Stimulated activated CD4-positive, alpha-beta T cell treated with anti-CD3 and anti-CD28 coated beads, Interleukin-4, amount 100 ng/mL, for 4 hours (primary cell): ENCODE results near the gene DCC.
"Not testable (repeated sequence)": the region's sequence is repeated elsewhere in the genome, so short reads cannot be mapped to it uniquely, and the experiment has no call there.

ENCODE experiments used
- DNase-seq, 2 experiments: peaks; one replicate each; pipeline ENCODE4 v3.0.0-alpha.2; 2020

Gene DCC

DNA sequence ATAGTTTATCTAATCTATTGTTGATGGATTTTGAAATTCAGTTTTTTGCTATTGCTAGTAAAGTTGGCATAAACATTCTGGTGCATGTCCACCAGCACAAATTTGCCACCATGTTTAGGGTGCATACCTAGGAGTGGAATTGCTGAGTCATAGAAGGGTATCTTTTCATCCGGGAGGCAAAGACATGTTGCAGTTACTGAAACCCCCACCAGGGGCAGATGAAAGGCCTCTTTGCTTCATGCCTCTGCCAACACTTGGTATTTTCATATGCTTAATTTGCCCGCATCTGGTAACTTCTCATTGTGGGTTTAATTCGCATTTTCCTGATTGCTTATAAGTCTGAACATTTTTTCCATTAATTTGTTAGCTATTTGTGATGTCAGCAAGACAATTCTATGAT is 8.2 kb downstream of the DCC start:
- no peak for DNase-seq

GRCh38 chr18:52349498-52349897 is 9.5 kb downstream of the DCC start:
- no peak for DNase-seq

DNA sequence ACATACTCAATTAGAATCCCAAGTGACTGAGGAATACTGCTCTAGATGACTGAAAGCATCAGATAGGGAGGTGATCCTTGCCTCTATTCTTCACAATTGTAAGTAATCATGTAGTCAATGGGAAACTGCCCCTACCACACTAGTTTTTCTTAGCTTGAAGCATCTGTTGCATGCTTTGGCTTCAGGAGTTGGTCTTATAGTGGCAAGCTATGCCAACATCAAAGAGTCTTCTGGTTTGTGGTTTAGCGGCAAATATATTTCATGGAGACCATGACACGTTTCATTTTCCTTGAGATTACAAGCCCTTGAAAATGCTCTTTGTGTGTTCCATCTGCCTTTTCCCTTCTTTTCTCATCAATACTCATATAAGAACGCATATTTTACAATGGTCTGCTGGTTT is 12.9 kb downstream of the DCC start:
- DNase-seq, result no peak

DNA sequence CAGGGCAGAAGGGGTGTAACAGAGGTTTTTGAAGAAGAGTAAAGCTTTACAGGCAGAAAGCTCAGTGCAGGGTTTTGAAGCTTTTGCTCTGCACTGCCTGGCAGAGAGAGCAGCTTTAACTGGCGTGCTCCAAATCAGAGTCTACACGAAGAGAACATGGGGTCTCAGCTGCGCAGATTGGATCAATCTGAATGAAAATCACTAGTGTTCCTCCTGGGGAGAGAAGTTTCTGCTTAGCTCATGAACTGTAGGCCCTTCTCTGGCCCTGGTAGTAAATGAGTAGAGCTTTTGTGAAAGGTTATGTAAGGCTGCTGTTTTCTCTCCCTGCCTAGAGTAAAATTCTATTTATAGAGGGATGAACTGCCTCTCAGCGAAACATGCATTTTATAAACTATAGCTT is 13.6 kb downstream of the DCC start:
- DNase-seq, result no peak

DNA sequence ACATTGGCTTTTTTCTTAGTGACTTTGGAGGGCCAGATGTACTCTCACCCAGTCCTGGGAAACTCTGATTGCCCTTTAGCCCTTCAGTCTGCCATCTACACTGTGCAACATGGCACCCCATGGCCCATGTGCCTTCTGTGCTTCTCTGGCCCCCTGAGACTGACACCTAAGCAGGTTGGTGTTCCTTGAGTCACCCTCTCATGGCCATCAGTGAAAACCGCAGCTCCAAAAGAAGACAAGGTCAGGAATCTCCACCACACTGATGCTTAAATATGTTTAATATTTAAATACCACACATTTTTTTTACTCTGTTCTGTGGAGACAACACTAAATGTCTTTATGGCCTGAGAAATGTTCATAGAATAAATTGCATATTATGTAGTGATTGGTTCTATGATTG is 23.9 kb downstream of the DCC start:
- DNase-seq, result no peak

- DNase-seq, result not testable (repeated sequence)
These were observed 26.9 kb downstream of the DCC start for GRCh38 chr18:52366851-52367250.

GRCh38 chr18:52367953-52368742 is 28.2 kb downstream of the DCC start:
- DNase-seq, result no peak

DNA sequence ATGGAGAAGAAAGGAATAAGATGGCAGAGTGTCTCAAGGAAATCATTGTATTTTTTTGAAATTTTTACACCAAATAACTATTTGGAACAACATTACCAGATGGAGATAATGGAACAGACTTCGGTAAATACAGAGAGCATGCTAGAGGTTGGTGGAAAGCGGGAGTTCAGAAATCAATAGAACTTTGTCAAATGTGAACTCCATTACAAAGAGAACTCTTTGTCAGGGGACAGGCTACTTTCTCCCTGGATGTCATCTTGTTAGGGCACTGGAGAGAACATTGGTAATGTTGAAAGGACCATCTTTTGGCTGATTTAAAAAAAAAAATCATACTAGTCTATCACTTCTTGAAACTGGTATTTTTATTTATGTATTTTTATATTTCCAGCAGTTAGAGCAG is 30.8 kb downstream of the DCC start:
- DNase-seq, result no peak

- DNase-seq, result no peak
These were observed 36.1 kb downstream of the DCC start for GRCh38 chr18:52376104-52376503.

DNA sequence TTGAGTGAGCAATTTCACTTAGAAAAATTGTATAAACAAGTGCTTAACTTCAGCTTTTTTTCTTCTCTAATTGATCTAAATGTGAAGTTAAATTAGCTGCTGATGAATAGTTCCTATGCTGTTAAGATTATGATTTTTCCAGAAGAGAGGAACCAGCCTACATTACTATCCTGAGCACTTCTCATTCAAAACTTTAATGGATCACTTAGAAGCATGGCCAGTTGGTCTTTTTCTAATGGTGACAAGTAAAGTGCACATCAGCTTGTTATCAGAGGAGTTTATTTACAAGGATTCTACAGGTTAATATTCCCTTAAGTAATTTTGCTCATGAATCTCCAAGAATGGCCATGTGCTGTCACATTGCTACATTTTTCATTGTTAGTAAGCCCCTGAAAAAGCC is 37.1 kb downstream of the DCC start:
- no peak for DNase-seq

GRCh38 chr18:52386306-52386705 is 46.3 kb downstream of the DCC start:
- no peak for DNase-seq

GRCh38 chr18:52387175-52387574 is 47.2 kb downstream of the DCC start:
- no peak for DNase-seq

- DNase-seq, result no peak
These were observed 52.0 kb downstream of the DCC start for GRCh38 chr18:52391810-52392559.

GRCh38 chr18:52394602-52395001 is 54.6 kb downstream of the DCC start:
- DNase-seq, result no peak

DNA sequence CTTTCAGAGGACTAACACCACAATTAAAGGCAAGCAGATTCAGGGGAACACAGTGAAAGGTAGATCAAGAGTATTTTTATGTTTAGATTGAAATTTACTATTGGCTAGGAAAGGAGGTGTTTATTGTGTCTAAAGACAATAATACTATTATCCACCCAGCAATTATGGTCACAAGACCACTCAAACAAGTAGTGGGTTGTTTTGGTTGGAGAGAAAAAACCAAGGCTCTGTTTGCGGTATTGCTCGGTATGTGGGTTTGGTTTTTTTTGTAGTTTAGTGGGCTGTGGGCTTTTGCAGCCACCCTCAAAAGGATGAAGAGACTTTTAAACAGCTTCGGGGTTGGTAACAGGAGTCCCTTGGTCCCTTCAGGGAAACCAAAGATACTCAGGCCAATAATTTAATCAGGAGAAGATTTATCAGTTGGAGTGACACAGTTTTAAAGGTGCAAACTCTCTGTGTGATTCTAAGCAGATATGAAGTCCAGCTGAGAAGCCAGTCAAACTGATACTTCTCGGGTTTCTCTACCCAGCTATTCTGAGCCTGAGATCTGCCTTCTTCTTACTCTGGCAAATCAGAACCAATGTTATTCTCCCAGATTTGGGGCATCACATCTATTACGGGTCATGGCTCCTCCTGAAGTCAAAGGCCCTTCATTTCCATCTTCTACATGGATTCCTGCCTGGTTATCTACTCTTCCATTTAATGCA is 55.3 kb downstream of the DCC start:
- no peak for DNase-seq

DNA sequence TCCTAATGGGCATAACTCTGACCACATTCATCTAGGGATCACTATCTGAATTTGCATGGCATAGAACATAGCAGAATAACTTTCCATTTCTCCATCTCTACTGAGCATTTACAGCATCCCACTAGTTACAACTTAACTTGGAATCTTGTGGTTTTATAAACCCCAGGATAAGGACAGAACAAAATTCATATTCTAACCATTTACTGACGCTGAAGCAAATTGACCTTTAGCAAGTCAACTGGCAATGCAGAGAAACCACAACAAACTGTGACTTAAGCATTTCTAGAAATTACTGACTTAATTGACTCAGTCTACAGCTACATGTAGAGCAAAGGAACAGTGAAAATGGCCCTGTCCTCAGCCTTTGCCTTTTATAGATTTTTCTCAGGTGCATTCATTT is 61.2 kb downstream of the DCC start:
- DNase-seq, result no peak

- no peak for DNase-seq
These were observed 62.8 kb downstream of the DCC start for GRCh38 chr18:52402814-52403213.

GRCh38 chr18:52403291-52404021 is 63.5 kb downstream of the DCC start:
- DNase-seq, result no peak

DNA sequence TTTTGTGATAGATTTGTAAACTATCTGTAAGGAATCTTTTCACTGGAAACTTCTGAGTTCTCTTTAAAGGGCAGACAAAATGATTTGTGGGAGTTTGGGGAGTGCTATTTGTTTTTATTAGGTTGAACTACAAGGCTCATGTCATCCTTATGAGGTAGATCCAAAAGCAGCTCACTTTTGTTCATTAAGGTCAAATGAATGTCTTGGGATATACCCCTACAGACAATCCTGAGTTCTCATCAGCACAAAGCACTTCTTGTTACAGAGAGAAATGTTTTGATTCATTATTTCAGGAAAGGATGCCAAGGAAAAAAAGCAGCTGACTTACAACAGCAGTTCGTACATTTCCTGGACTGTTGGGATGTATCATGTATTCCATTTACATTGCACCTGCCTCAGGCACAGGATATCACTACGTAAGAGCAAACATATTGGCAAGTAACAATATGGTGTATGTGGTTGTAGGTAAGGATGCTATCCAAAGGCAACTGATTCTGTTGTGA is 68.9 kb downstream of the DCC start:
- no peak for DNase-seq

GRCh38 chr18:52409727-52410126 is 69.7 kb downstream of the DCC start:
- no peak for DNase-seq

DNA sequence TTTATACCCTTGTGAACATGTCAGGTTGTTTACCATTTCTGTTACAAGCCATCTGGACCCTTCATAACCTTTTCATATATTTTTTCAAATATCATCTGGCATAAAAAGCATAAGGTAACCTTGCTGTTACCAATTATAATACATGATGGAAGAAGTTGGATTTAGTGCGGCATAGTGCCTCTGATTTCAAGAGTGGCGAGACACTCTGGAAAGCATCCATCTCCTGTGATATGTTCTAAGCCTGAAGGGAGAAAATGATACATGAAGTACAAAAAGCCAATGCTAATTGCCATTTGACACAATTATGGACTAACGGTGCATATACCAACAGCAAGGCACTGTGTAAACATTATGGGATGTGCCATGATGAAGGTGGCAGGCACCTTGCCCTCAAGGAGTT is 75.1 kb downstream of the DCC start:
- no peak for DNase-seq

DNA sequence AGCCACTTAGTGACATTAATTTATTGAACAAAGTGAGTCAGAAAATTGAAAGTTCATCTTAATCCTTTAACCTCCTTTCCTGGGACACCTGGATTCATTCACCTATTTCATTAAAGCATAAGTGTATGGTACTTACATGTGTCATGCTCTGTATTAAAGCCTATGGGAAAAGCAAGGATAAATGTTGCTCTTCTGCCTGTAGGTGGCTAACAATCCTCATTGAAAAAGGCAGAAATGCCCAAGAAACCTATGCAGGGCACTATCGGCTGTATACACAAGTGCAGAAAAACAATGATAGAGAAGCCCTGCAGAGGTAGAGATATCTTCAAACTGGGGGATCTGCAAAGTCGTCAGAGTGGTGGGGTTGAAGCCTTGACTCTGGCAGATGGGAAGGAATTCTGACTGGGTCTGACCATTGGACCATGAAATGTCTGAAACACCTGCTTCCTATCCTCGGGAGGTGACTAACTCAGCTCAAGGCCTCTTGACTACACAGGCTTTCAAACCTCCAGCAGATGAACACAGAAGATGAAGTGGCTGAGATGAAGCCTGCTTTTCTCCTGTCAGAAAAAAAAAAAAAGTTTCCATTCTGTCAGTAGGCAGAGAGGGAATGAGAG is 83.1 kb downstream of the DCC start:
- DNase-seq, result no peak

GRCh38 chr18:52426041-52426440 is 86.0 kb downstream of the DCC start:
- no peak for DNase-seq
